Breast epithelium (tissue), 4 donors: Measurements from ENCODE around the gene TM9SF2. TPM values are rescaled to one million over a fixed set of nuclear protein-coding genes. Genes with fewer than 3 reads are reported as not detected.
"Not testable (repeated sequence)": the region's sequence is repeated elsewhere in the genome, so short reads cannot be mapped to it uniquely, and the experiment has no call there.

Experiments used
- DNase-seq, 2 donors: peaks; one replicate each; pipeline ENCODE4 v3.0.0-alpha.2; 2019; ENCODE audit warnings: low spot score in 2 of 2
- H3K27ac ChIP-seq, 2 donors: fragments of 200-600 bp; sonication (generic) in 1 of 2; one replicate each; pipeline ENCODE4 v1.5.1; 2016 to 2019; ENCODE audit warnings: mild to moderate bottlenecking in 1 of 2
- H3K27me3 ChIP-seq, 2 donors: fragments of 200-600 bp; sonication (generic) in 1 of 2; one replicate each; pipeline versions ENCODE4 v1.5.1 to v1.6.0; 2017 to 2019; ENCODE audit warnings: control low read depth in 1 of 2, mild to moderate bottlenecking in 1 of 2
- H3K36me3 ChIP-seq: fragments of 200-600 bp; one replicate; pipeline ENCODE4 v1.5.1; 2019
- H3K4me1 ChIP-seq, 2 donors: fragments of 200-600 bp; sonication (generic); one replicate each; pipeline ENCODE4 v1.5.1; 2016 to 2019; ENCODE audit warnings: control low read depth in 1 of 2
- H3K4me3 ChIP-seq, 3 donors: fragments of 200-600 bp; sonication (generic); 1 replicate in 2 of 3; 2 replicates in 1 of 3; pipeline ENCODE4 v1.5.1; 2016 to 2019; ENCODE audit warnings: mild to moderate bottlenecking in 3 of 3, moderate library complexity in 2 of 3
- H3K9me3 ChIP-seq, 2 donors: fragments of 200-600 bp; sonication (generic) in 1 of 2; one replicate each; pipeline ENCODE4 v1.5.1; 2016 to 2019; ENCODE audit warnings: control low read depth in 1 of 2
- CTCF ChIP-seq, 3 donors: fragments of 450-650 bp; IDR thresholded peaks; one replicate each; pipeline ENCODE4 v1.5.1; 2016 to 2017; ENCODE audit warnings: antibody characterized with exemption in 3 of 3, mild to moderate bottlenecking in 3 of 3, moderate library complexity in 3 of 3
- POLR2A ChIP-seq: fragments of 450-650 bp; IDR thresholded peaks from one replicate; pipeline ENCODE4 v1.6.1; 2016; ENCODE audit warnings: antibody characterized with exemption, mild to moderate bottlenecking, moderate library complexity
- POLR2AphosphoS5 ChIP-seq, 3 donors: sonication (generic); formaldehyde crosslinking; IDR thresholded peaks; one replicate each; pipeline ENCODE4 v1.6.1; 2017; ENCODE audit warnings: antibody characterized with exemption in 3 of 3
- intact Hi-C: fragments of 100-400 bp; cut with DNase I; formaldehyde crosslinking; loops from one replicate; pipeline ENCODE4 v1.15.1; 2023; ENCODE audit warnings: low total_unique reads
- total RNA-seq, 3 donors: library from RNA; depleted of rRNA; stranded (reverse); fragments of >200 nt; gene quantifications; one replicate each; pipeline ENCODE4 v1.1.0, GENCODE V29; 2016

The TM9SF2 gene
- total RNA-seq, 3 donors from 2014 or later = 95.1 to 155 (median 107) TPM

GRCh38 chr13:99565478-99566124 lies 64.3 kb downstream of the TM9SF2 start:
- TF ChIP-seq CTCF (IDR thresholded peaks at IDR 0.05) (no peak), POLR2AphosphoS5 (IDR thresholded peaks at IDR 0.05) (no peak), POLR2A (no peak)
- Histone ChIP-seq H3K4me3 (no peak overlapping the region), H3K27me3 (no peaks in the 10 kb centered on the region), H3K9me3 (peaks cover 7 to 8% of the 10 kb centered on the region in 2 donors), H3K4me1 (no peaks in the 10 kb centered on the region), H3K36me3 (peaks cover 3% of the 10 kb centered on the region), H3K27ac (no peak overlapping the region)
- intact Hi-C loops = no loop called here
- no peak for DNase-seq

GRCh38 chr13:99566125-99567083 lies 65.1 kb downstream of the TM9SF2 start:
- no peak for TF ChIP-seq POLR2AphosphoS5 (IDR thresholded peaks at IDR 0.05)
- TF ChIP-seq CTCF (IDR thresholded peaks at IDR 0.05) = no peak
- TF ChIP-seq POLR2A = no peak
- no peak overlapping the region for H3K4me3 ChIP-seq
- H3K4me1 ChIP-seq = no peaks in the 10 kb centered on the region
- H3K27ac ChIP-seq = no peak overlapping the region
- DNase-seq = no peak
- peaks cover 7 to 8% of the 10 kb centered on the region in 2 donors for H3K9me3 ChIP-seq
- H3K36me3 ChIP-seq = peaks cover 3% of the 10 kb centered on the region
- H3K27me3 ChIP-seq = no peaks in the 10 kb centered on the region
- intact Hi-C loops = no loop called here

GRCh38 chr13:99568901-99569300 lies 67.6 kb downstream of the TM9SF2 start:
- DNase-seq, H3K9me3 ChIP-seq, H3K4me3 ChIP-seq, H3K4me1 ChIP-seq, intact Hi-C loops, H3K27ac ChIP-seq, H3K36me3 ChIP-seq, H3K27me3 ChIP-seq: not testable (repeated sequence)

GRCh38 chr13:99572131-99572530 lies 70.9 kb downstream of the TM9SF2 start:
- intact Hi-C loops = no loop called here
- no peak for DNase-seq
- TF ChIP-seq CTCF (IDR thresholded peaks at IDR 0.05) (no peak), POLR2AphosphoS5 (IDR thresholded peaks at IDR 0.05) (no peak)

GRCh38 chr13:99572921-99573320 lies 71.6 kb downstream of the TM9SF2 start:
- intact Hi-C loops = no loop called here
- DNase-seq = no peak
- H3K9me3 ChIP-seq = peaks cover 7 to 8% of the 10 kb centered on the region in 2 donors
- H3K4me3 ChIP-seq = no peak overlapping the region
- TF ChIP-seq POLR2A = no peak
- TF ChIP-seq CTCF (IDR thresholded peaks at IDR 0.05) = no peak
- TF ChIP-seq POLR2AphosphoS5 (IDR thresholded peaks at IDR 0.05) = no peak
- no peak overlapping the region for H3K27ac ChIP-seq
- no peaks in the 10 kb centered on the region for H3K36me3 ChIP-seq
- no peaks in the 10 kb centered on the region for H3K27me3 ChIP-seq
- no peaks in the 10 kb centered on the region for H3K4me1 ChIP-seq

More at GRCh38 chr13:99572131-99572530, 70.9 kb downstream of the TM9SF2 start:
- Histone ChIP-seq H3K27ac (no peak overlapping the region), H3K27me3 (no peaks in the 10 kb centered on the region), H3K36me3 (no peaks in the 10 kb centered on the region), H3K4me3 (no peak overlapping the region), H3K4me1 (no peaks in the 10 kb centered on the region), H3K9me3 (peaks cover 7 to 8% of the 10 kb centered on the region in 2 donors)
